H9 (cell line): Measurements from ENCODE around the gene SYNE4. TPM values are rescaled to one million over a fixed set of nuclear protein-coding genes. Genes with fewer than 3 reads are reported as not detected.

Experiments used
- DNase-seq: peaks from one replicate; pipeline ENCODE4 v3.0.0-alpha.2; 2017
- H2AFZ ChIP-seq: one replicate; pipeline ENCODE4 v1.6.1; 2013; ENCODE audit warnings: mild to moderate bottlenecking, low read length, control low read depth, moderate library complexity
- H2AK5ac ChIP-seq: 2 replicates; pipeline ENCODE4 v1.6.1; 2013; ENCODE audit warnings: low read length, control low read depth, mixed read lengths; ENCODE audit not compliant: insufficient read length
- H2BK120ac ChIP-seq: one replicate; pipeline ENCODE4 v1.6.1; 2013; ENCODE audit warnings: low read depth, mild to moderate bottlenecking, low read length, control low read depth, inconsistent platforms; ENCODE audit not compliant: poor library complexity, severe bottlenecking
- H2BK12ac ChIP-seq: 2 replicates; pipeline ENCODE4 v1.6.1; 2013; ENCODE audit warnings: low read length, control low read depth, mixed read lengths, low read depth; ENCODE audit not compliant: insufficient read length
- H2BK15ac ChIP-seq: 2 replicates; pipeline ENCODE4 v1.6.1; 2013; ENCODE audit warnings: low read depth, low read length, control low read depth
- H2BK20ac ChIP-seq: one replicate; pipeline ENCODE4 v1.6.1; 2013; ENCODE audit warnings: low read depth, mild to moderate bottlenecking, low read length, control low read depth, inconsistent platforms; ENCODE audit not compliant: poor library complexity, severe bottlenecking
- H2BK5ac ChIP-seq: 2 replicates; pipeline ENCODE4 v1.6.1; 2013; ENCODE audit warnings: low read length, control low read depth, mixed read lengths; ENCODE audit not compliant: insufficient read length
- H3K14ac ChIP-seq: 2 replicates; pipeline ENCODE4 v1.6.1; 2013; ENCODE audit warnings: low read length, control low read depth; ENCODE audit not compliant: insufficient read depth
- H3K18ac ChIP-seq: 2 replicates; pipeline ENCODE4 v1.6.1; 2013; ENCODE audit warnings: low read depth, mild to moderate bottlenecking, mixed read lengths, low read length, control low read depth; ENCODE audit not compliant: insufficient read length
- H3K23ac ChIP-seq: 2 replicates; pipeline ENCODE4 v1.6.1; 2013; ENCODE audit warnings: low read length, control low read depth, mixed read lengths, low read depth; ENCODE audit not compliant: insufficient read length
- H3K23me2 ChIP-seq: 2 replicates; pipeline ENCODE4 v1.6.1; 2013; ENCODE audit warnings: low read depth, mild to moderate bottlenecking, mixed read lengths, low read length, control low read depth; ENCODE audit not compliant: insufficient read length, poor library complexity, severe bottlenecking
- H3K27ac ChIP-seq: 2 replicates; pipeline ENCODE4 v1.5.1; 2013; ENCODE audit warnings: low read length, control low read depth, mixed read lengths, low read depth; ENCODE audit not compliant: insufficient read length
- H3K27me3 ChIP-seq: 2 replicates; pipeline ENCODE4 v1.6.1; 2013; ENCODE audit warnings: low read length, control low read depth, inconsistent platforms; ENCODE audit not compliant: insufficient read depth
- H3K4ac ChIP-seq: 2 replicates; pipeline ENCODE4 v1.6.1; 2013; ENCODE audit warnings: low read depth, mild to moderate bottlenecking, control low read depth, inconsistent platforms, low read length, moderate library complexity
- H3K4me1 ChIP-seq: 2 replicates; pipeline ENCODE4 v1.6.1; 2013; ENCODE audit warnings: low read length, control low read depth, inconsistent platforms; ENCODE audit not compliant: insufficient read depth
- H3K4me2 ChIP-seq: 2 replicates; pipeline ENCODE4 v1.6.1; 2013; ENCODE audit warnings: low read length, control low read depth, mixed read lengths; ENCODE audit not compliant: insufficient read length, insufficient read depth
- H3K56ac ChIP-seq: 2 replicates; pipeline ENCODE4 v1.6.1; 2013; ENCODE audit warnings: low read depth, mild to moderate bottlenecking, mixed read lengths, low read length, control low read depth; ENCODE audit not compliant: insufficient read length
- H3K79me1 ChIP-seq: 2 replicates; pipeline ENCODE4 v1.6.1; 2013; ENCODE audit warnings: low read depth, mild to moderate bottlenecking, moderate library complexity, low read length, control low read depth, inconsistent platforms; ENCODE audit not compliant: insufficient read depth, poor library complexity, severe bottlenecking
- H3K79me2 ChIP-seq: 2 replicates; pipeline ENCODE4 v1.6.1; 2013; ENCODE audit warnings: low read length, control low read depth, inconsistent platforms; ENCODE audit not compliant: insufficient read depth
- H3K9ac ChIP-seq: 2 replicates; pipeline ENCODE4 v1.6.1; 2013; ENCODE audit warnings: low read length, control low read depth, mixed read lengths; ENCODE audit not compliant: insufficient read length; ENCODE audit errors: extremely low read depth
- H3K9me3 ChIP-seq: one replicate; pipeline ENCODE4 v1.6.1; 2013; ENCODE audit warnings: low read depth, low read length, inconsistent platforms; ENCODE audit not compliant: control insufficient read depth
- H3T11ph ChIP-seq: one replicate; pipeline ENCODE4 v1.6.1; 2013; ENCODE audit warnings: mild to moderate bottlenecking, low read length, control low read depth, inconsistent platforms
- H4K20me1 ChIP-seq: one replicate; pipeline ENCODE4 v1.6.1; 2013; ENCODE audit not compliant: control insufficient read depth, insufficient read length, insufficient read depth
- H4K5ac ChIP-seq: 2 replicates; pipeline ENCODE4 v1.6.1; 2013; ENCODE audit warnings: low read depth, mild to moderate bottlenecking, mixed read lengths, low read length, control low read depth; ENCODE audit not compliant: insufficient read length
- H4K8ac ChIP-seq: replicated peaks from 2 replicates; pipeline ENCODE4 v1.6.1; 2013; ENCODE audit warnings: low read length, control low read depth, mixed read lengths, low read depth; ENCODE audit not compliant: insufficient read length
- H4K91ac ChIP-seq: 2 replicates; pipeline ENCODE4 v1.6.1; 2013; ENCODE audit warnings: low read depth, mild to moderate bottlenecking, moderate library complexity, mixed read lengths, low read length, control low read depth; ENCODE audit not compliant: insufficient read length
- H3K27ac Mint-ChIP-seq, 3 experiments: 2 replicates in 2 of 3; 3 replicates in 1 of 3; pipeline ENCODE4 v1.8.0; 2020 to 2021; ENCODE audit warnings: mixed read lengths in 3 of 3, mild to moderate bottlenecking in 1 of 3, moderate library complexity in 1 of 3
- H3K27me3 Mint-ChIP-seq: 2 replicates; pipeline ENCODE4 v1.8.0; 2021; ENCODE audit warnings: low read depth, mild to moderate bottlenecking, moderate library complexity, mixed read lengths
- H3K36me3 Mint-ChIP-seq, 3 experiments: 2 replicates in 2 of 3; 3 replicates in 1 of 3; pipeline ENCODE4 v1.8.0; 2020 to 2021; ENCODE audit warnings: low read depth in 3 of 3, mixed read lengths in 3 of 3; ENCODE audit not compliant: insufficient read depth in 1 of 3
- H3K4me1 Mint-ChIP-seq, 2 experiments: 2 replicates each; pipeline ENCODE4 v1.8.0; 2020; ENCODE audit warnings: mixed read lengths in 2 of 2
- H3K4me3 Mint-ChIP-seq, 2 experiments: 2 replicates in 1 of 2; 3 replicates in 1 of 2; pipeline ENCODE4 v1.8.0; 2020 to 2021; ENCODE audit warnings: mild to moderate bottlenecking in 2 of 2, mixed read lengths in 2 of 2, moderate library complexity in 1 of 2
- H3K9me3 Mint-ChIP-seq, 2 experiments: 2 replicates in 1 of 2; 3 replicates in 1 of 2; pipeline ENCODE4 v1.8.0; 2020; ENCODE audit warnings: mild to moderate bottlenecking in 2 of 2, mixed read lengths in 2 of 2, moderate library complexity in 1 of 2
- WGBS: extraction: QIAGEN DNeasy Blood & Tissue Kit; methylation state at CpG from one replicate; pipeline ENCODE4 v1.1.7; 2013; ENCODE audit warnings: missing lambda C conversion rate, low lambda C conversion rate, mixed read lengths; ENCODE audit not compliant: insufficient read length; ENCODE audit errors: extremely low coverage; 5-methylcytosine and 5-hydroxymethylcytosine counted together
- total RNA-seq: library from RNA; stranded (reverse); gene quantifications from 2 replicates; pipeline ENCODE4 v1.2.1, GENCODE V29; 2021
- TF ChIP-seq, protein P1 (sequence below): fragments of 200-600 bp; sonication (generic); conservative IDR thresholded peaks from 3 replicates; pipeline ENCODE4 v1.8.0; 2021; ENCODE audit warnings: antibody characterized with exemption, mild to moderate bottlenecking

The SYNE4 gene
- total RNA-seq, 1 experiment from 2014 or later, result 19.2 TPM

DNA sequence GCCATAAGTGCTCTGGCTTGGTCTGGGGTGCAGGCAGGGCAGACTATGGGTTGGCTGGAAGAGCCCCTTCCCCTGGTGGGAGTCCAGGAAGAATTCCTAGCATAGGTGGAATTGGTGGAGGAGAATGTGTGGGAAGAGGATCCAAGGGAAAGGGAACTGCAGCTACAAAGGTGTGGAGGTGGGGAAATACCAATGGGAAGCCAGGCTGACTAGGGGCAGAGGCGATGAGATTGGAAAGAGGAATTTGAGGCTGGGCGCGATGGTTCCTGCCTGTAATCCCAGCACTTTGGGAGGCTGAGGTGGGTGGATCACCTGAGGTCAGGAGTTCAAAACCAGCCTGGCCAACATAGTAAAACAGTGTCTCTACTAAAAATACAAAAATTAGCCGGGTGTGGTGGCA lies 18.5 kb downstream of the SYNE4 start:
- H2BK15ac ChIP-seq, result no peak overlapping the region
- no peak overlapping the region for H4K91ac ChIP-seq
- H3K14ac ChIP-seq, result no peak overlapping the region; the same call in 1 of the 2 replicates
- H3K4ac ChIP-seq, result no peak overlapping the region
- H3K23me2 ChIP-seq, result no peaks in the 10 kb centered on the region
- H2BK20ac ChIP-seq, result no peak overlapping the region
- H3K27me3 Mint-ChIP-seq, result peaks cover 47% of the 10 kb centered on the region
- H2AK5ac ChIP-seq, result no peak overlapping the region
- no peak overlapping the region for H4K8ac ChIP-seq
- no peaks in the 10 kb centered on the region; the same call in 1 of the 2 replicates for H3K27me3 ChIP-seq
- TF ChIP-seq, protein P1, sequence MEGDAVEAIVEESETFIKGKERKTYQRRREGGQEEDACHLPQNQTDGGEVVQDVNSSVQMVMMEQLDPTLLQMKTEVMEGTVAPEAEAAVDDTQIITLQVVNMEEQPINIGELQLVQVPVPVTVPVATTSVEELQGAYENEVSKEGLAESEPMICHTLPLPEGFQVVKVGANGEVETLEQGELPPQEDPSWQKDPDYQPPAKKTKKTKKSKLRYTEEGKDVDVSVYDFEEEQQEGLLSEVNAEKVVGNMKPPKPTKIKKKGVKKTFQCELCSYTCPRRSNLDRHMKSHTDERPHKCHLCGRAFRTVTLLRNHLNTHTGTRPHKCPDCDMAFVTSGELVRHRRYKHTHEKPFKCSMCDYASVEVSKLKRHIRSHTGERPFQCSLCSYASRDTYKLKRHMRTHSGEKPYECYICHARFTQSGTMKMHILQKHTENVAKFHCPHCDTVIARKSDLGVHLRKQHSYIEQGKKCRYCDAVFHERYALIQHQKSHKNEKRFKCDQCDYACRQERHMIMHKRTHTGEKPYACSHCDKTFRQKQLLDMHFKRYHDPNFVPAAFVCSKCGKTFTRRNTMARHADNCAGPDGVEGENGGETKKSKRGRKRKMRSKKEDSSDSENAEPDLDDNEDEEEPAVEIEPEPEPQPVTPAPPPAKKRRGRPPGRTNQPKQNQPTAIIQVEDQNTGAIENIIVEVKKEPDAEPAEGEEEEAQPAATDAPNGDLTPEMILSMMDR, result no peak
- no peaks in the 10 kb centered on the region for H3K79me1 ChIP-seq
- no peak overlapping the region for H3K23ac ChIP-seq
- no peaks in the 10 kb centered on the region; a peak in 2 of 7 replicates for H3K36me3 Mint-ChIP-seq
- H3K9ac ChIP-seq, result no peak overlapping the region
- H3K4me1 Mint-ChIP-seq, result peaks cover 9 to 14% of the 10 kb centered on the region in 2 experiments
- H3K79me2 ChIP-seq, result no peaks in the 10 kb centered on the region
- H2BK120ac ChIP-seq, result no peak overlapping the region
- no peak overlapping the region for H3T11ph ChIP-seq
- WGBS, result no CpG with 5 or more reads among the region's 4 CpGs
- H3K56ac ChIP-seq, result no peak overlapping the region
- no peak overlapping the region for H2BK5ac ChIP-seq
- no peak overlapping the region for H3K27ac Mint-ChIP-seq
- no peaks in the 10 kb centered on the region for H3K4me1 ChIP-seq
- no peak overlapping the region for H3K18ac ChIP-seq
- no peak overlapping the region for H4K5ac ChIP-seq
- no peak overlapping the region for H2BK12ac ChIP-seq
- H3K9me3 ChIP-seq, result no peaks in the 10 kb centered on the region
- H3K4me2 ChIP-seq, result no peak overlapping the region
- no peak for DNase-seq
- no peaks in the 10 kb centered on the region; a peak in 2 of 5 replicates for H3K9me3 Mint-ChIP-seq
- no peak overlapping the region for H3K27ac ChIP-seq
- no peak overlapping the region; a peak in 1 of 5 replicates for H3K4me3 Mint-ChIP-seq
- no peak overlapping the region for H2AFZ ChIP-seq
- peaks cover 3% of the 10 kb centered on the region for H4K20me1 ChIP-seq
